ENCODE data around the gene TEX101. TPM values are rescaled to one million over a fixed set of nuclear protein-coding genes. Genes with fewer than 3 reads are reported as not detected.

The TEX101 gene
- total RNA-seq, 1 donor = not detected

- Histone ChIP-seq H4K20me1 (ENCODE audit: insufficient read depth, low read length) (no peaks in the 10 kb centered on the region), H3K27me3 (ENCODE audit: insufficient read depth, low read length) (no peaks in the 10 kb centered on the region), H2AFZ (ENCODE audit: low read length) (no peak overlapping the region), H3K4me2 (ENCODE audit: insufficient read depth, low read length) (no peak overlapping the region), H3K79me2 (ENCODE audit: insufficient read depth, low read length) (no peaks in the 10 kb centered on the region), H3K9me3 (ENCODE audit: low read depth, low read length) (no peaks in the 10 kb centered on the region), H3K4me1 (ENCODE audit: insufficient read depth, low read length) (no peaks in the 10 kb centered on the region), H3K27ac (ENCODE audit: low read depth, low read length) (no peak overlapping the region), H3K4me3 (ENCODE audit: insufficient read depth, low read length) (no peak overlapping the region), H3K36me3 (ENCODE audit: insufficient read depth, low read length) (no peaks in the 10 kb centered on the region)
- no peak for TF ChIP-seq CTCF (IDR thresholded peaks at IDR 0.05; ENCODE audit: extremely low read depth, low read depth, low read length)
- peak; percentile 54 for DNase-seq (ENCODE audit: insufficient read length, low spot score, missing footprints)
Measured at GRCh38 chr19:43407416-43408005, 7.2 kb upstream of the TEX101 start.

- H4K20me1 ChIP-seq (ENCODE audit: insufficient read depth, low read length) = no peaks in the 10 kb centered on the region
- no peaks in the 10 kb centered on the region for H3K9me3 ChIP-seq (ENCODE audit: low read depth, low read length)
- no peak overlapping the region for H3K4me2 ChIP-seq (ENCODE audit: insufficient read depth, low read length)
- no peak for DNase-seq (ENCODE audit: insufficient read length, low spot score, missing footprints)
- H3K27ac ChIP-seq (ENCODE audit: low read depth, low read length) = no peak overlapping the region
- no peaks in the 10 kb centered on the region for H3K4me1 ChIP-seq (ENCODE audit: insufficient read depth, low read length)
- no peak overlapping the region for H3K4me3 ChIP-seq (ENCODE audit: insufficient read depth, low read length)
- TF ChIP-seq CTCF (IDR thresholded peaks at IDR 0.05; ENCODE audit: extremely low read depth, low read depth, low read length) = no peak
- H3K36me3 ChIP-seq (ENCODE audit: insufficient read depth, low read length) = no peaks in the 10 kb centered on the region
- no peak overlapping the region for H2AFZ ChIP-seq (ENCODE audit: low read length)
- no peaks in the 10 kb centered on the region for H3K27me3 ChIP-seq (ENCODE audit: insufficient read depth, low read length)
- no peaks in the 10 kb centered on the region for H3K79me2 ChIP-seq (ENCODE audit: insufficient read depth, low read length)
Measured at GRCh38 chr19:43408043-43408442, 6.6 kb upstream of the TEX101 start.

- no peak for DNase-seq (ENCODE audit: insufficient read length, low spot score, missing footprints)
Measured at GRCh38 chr19:43409415-43409814, 5.3 kb upstream of the TEX101 start.

GRCh38 chr19:43412441-43412840 is 2.2 kb upstream of the TEX101 start:
- Histone ChIP-seq H3K4me2 (ENCODE audit: insufficient read depth, low read length) (no peak overlapping the region), H3K79me2 (ENCODE audit: insufficient read depth, low read length) (no peaks in the 10 kb centered on the region), H3K36me3 (ENCODE audit: insufficient read depth, low read length) (no peaks in the 10 kb centered on the region), H3K4me3 (ENCODE audit: insufficient read depth, low read length) (no peak overlapping the region), H3K27ac (ENCODE audit: low read depth, low read length) (no peak overlapping the region), H3K9me3 (ENCODE audit: low read depth, low read length) (no peaks in the 10 kb centered on the region), H3K27me3 (ENCODE audit: insufficient read depth, low read length) (peaks cover 3% of the 10 kb centered on the region), H3K4me1 (ENCODE audit: insufficient read depth, low read length) (no peaks in the 10 kb centered on the region), H2AFZ (ENCODE audit: low read length) (no peak overlapping the region), H4K20me1 (ENCODE audit: insufficient read depth, low read length) (no peaks in the 10 kb centered on the region)
- TF ChIP-seq CTCF (IDR thresholded peaks at IDR 0.05; ENCODE audit: extremely low read depth, low read depth, low read length) = no peak
- DNase-seq (ENCODE audit: insufficient read length, low spot score, missing footprints) = no peak

More at GRCh38 chr19:43409415-43409814, 5.3 kb upstream of the TEX101 start:
- Histone ChIP-seq H3K4me1 (ENCODE audit: insufficient read depth, low read length) (no peaks in the 10 kb centered on the region), H3K4me2 (ENCODE audit: insufficient read depth, low read length) (no peak overlapping the region), H3K36me3 (ENCODE audit: insufficient read depth, low read length) (no peaks in the 10 kb centered on the region), H2AFZ (ENCODE audit: low read length) (no peak overlapping the region), H3K27ac (ENCODE audit: low read depth, low read length) (no peak overlapping the region), H4K20me1 (ENCODE audit: insufficient read depth, low read length) (no peaks in the 10 kb centered on the region), H3K4me3 (ENCODE audit: insufficient read depth, low read length) (no peak overlapping the region), H3K27me3 (ENCODE audit: insufficient read depth, low read length) (no peaks in the 10 kb centered on the region), H3K79me2 (ENCODE audit: insufficient read depth, low read length) (no peaks in the 10 kb centered on the region), H3K9me3 (ENCODE audit: low read depth, low read length) (no peaks in the 10 kb centered on the region)
- TF ChIP-seq CTCF (IDR thresholded peaks at IDR 0.05; ENCODE audit: extremely low read depth, low read depth, low read length) = no peak
